Activated CD4-positive, alpha-beta T cell treated with anti-CD3 and anti-CD28 coated beads, Interleukin-2, amount 10 ng/mL, durations not matched to agents 24 days and 14 days (primary cell): ENCODE results near the gene SLC39A11. TPM values are rescaled to one million over a fixed set of nuclear protein-coding genes. Genes with fewer than 3 reads are reported as not detected.
"Not testable (repeated sequence)": the region's sequence is repeated elsewhere in the genome, so short reads cannot be mapped to it uniquely, and the experiment has no call there.

Source experiments
- DNase-seq: peaks from one replicate; pipeline ENCODE4 v3.0.0; 2022
- H3K27ac Mint-ChIP-seq: one replicate; pipeline ENCODE4 v1.8.0; 2022; ENCODE audit warnings: mild to moderate bottlenecking, mixed read lengths
- H3K27me3 Mint-ChIP-seq: one replicate; pipeline ENCODE4 v1.8.0; 2022; ENCODE audit warnings: mixed read lengths
- H3K36me3 Mint-ChIP-seq: one replicate; pipeline ENCODE4 v1.8.0; 2022; ENCODE audit warnings: low read depth, mild to moderate bottlenecking, mixed read lengths
- H3K4me1 Mint-ChIP-seq: one replicate; pipeline ENCODE4 v1.8.0; 2021; ENCODE audit warnings: mixed read lengths
- H3K4me3 Mint-ChIP-seq: one replicate; pipeline ENCODE4 v1.8.0; 2022; ENCODE audit warnings: mild to moderate bottlenecking, moderate library complexity, mixed read lengths
- H3K9me3 Mint-ChIP-seq: one replicate; pipeline ENCODE4 v1.8.0; 2021; ENCODE audit warnings: mixed read lengths
- intact Hi-C: fragments of 100-400 bp; cut with micrococcal nuclease; formaldehyde crosslinking; loops from one replicate; pipeline ENCODE4 v1.15.1; 2023
- total RNA-seq: library from RNA; stranded (reverse); gene quantifications from 2 replicates; pipeline ENCODE4 v1.2.3, GENCODE V29; 2022

The SLC39A11 gene
- total RNA-seq, 1 donor from 2014 or later: 24.6 TPM

GRCh38 chr17:73061161-73061560 is 31.3 kb downstream of the SLC39A11 start:
- Mint-ChIP-seq H3K36me3 (no peaks in the 10 kb centered on the region), H3K4me1 (peaks cover 2% of the 10 kb centered on the region), H3K27me3 (no peaks in the 10 kb centered on the region), H3K4me3 (no peak overlapping the region), H3K9me3 (no peaks in the 10 kb centered on the region), H3K27ac (no peak overlapping the region)
- intact Hi-C loops: no loop called here
- no peak for DNase-seq

- no peak overlapping the region for H3K4me3 Mint-ChIP-seq
- H3K27me3 Mint-ChIP-seq: no peaks in the 10 kb centered on the region
- no peaks in the 10 kb centered on the region for H3K9me3 Mint-ChIP-seq
- no peak for DNase-seq
- no peaks in the 10 kb centered on the region for H3K36me3 Mint-ChIP-seq
- no peak overlapping the region for H3K27ac Mint-ChIP-seq
- intact Hi-C loops: no loop called here
- H3K4me1 Mint-ChIP-seq: peaks cover 2% of the 10 kb centered on the region
These were observed 31.8 kb downstream of the SLC39A11 start for GRCh38 chr17:73060721-73061120.

- intact Hi-C loops, H3K4me1 Mint-ChIP-seq, H3K36me3 Mint-ChIP-seq, H3K4me3 Mint-ChIP-seq, DNase-seq, H3K27me3 Mint-ChIP-seq, H3K9me3 Mint-ChIP-seq, H3K27ac Mint-ChIP-seq: not testable (repeated sequence)
These were observed 32.8 kb downstream of the SLC39A11 start for GRCh38 chr17:73059713-73060112.

- no peak for DNase-seq
- Mint-ChIP-seq H3K27me3 (no peaks in the 10 kb centered on the region), H3K9me3 (no peaks in the 10 kb centered on the region), H3K36me3 (no peaks in the 10 kb centered on the region), H3K4me1 (peaks cover 2% of the 10 kb centered on the region), H3K27ac (no peak overlapping the region), H3K4me3 (no peak overlapping the region)
- intact Hi-C loops: no loop called here
These were observed 34.5 kb downstream of the SLC39A11 start for GRCh38 chr17:73058022-73058421.

GRCh38 chr17:73057196-73057595 is 35.3 kb downstream of the SLC39A11 start:
- peaks cover 2% of the 10 kb centered on the region for H3K4me1 Mint-ChIP-seq

GRCh38 chr17:73052923-73053322 is 39.6 kb downstream of the SLC39A11 start:
- DNase-seq: no peak
- H3K27ac Mint-ChIP-seq: no peak overlapping the region
- peaks cover 7% of the 10 kb centered on the region for H3K36me3 Mint-ChIP-seq
- H3K4me1 Mint-ChIP-seq: no peaks in the 10 kb centered on the region
- intact Hi-C loops: no loop called here
- H3K9me3 Mint-ChIP-seq: peaks cover 3% of the 10 kb centered on the region
- H3K4me3 Mint-ChIP-seq: no peak overlapping the region
- no peaks in the 10 kb centered on the region for H3K27me3 Mint-ChIP-seq

More at GRCh38 chr17:73057196-73057595, 35.3 kb downstream of the SLC39A11 start:
- Mint-ChIP-seq H3K27ac (no peak overlapping the region), H3K27me3 (no peaks in the 10 kb centered on the region), H3K36me3 (no peaks in the 10 kb centered on the region), H3K9me3 (no peaks in the 10 kb centered on the region), H3K4me3 (no peak overlapping the region)
- DNase-seq: no peak
- intact Hi-C loops: no loop called here

- H3K4me1 Mint-ChIP-seq: no peaks in the 10 kb centered on the region
- H3K27me3 Mint-ChIP-seq: no peaks in the 10 kb centered on the region
- peak overlapping the region; percentile 25 for H3K27ac Mint-ChIP-seq
- peaks cover 9% of the 10 kb centered on the region for H3K36me3 Mint-ChIP-seq
- H3K4me3 Mint-ChIP-seq: no peak overlapping the region
- peaks cover 3% of the 10 kb centered on the region for H3K9me3 Mint-ChIP-seq
- intact Hi-C loops: no loop called here
- DNase-seq: no peak
These were observed 41.7 kb downstream of the SLC39A11 start for GRCh38 chr17:73050797-73051196.

GRCh38 chr17:73048170-73048569 is 44.3 kb downstream of the SLC39A11 start:
- Mint-ChIP-seq H3K36me3 (peaks cover 10% of the 10 kb centered on the region), H3K9me3 (peaks cover 3% of the 10 kb centered on the region), H3K4me3 (no peak overlapping the region), H3K27ac (no peak overlapping the region), H3K4me1 (no peaks in the 10 kb centered on the region), H3K27me3 (no peaks in the 10 kb centered on the region)
- no peak for DNase-seq
- intact Hi-C loops: no loop called here

GRCh38 chr17:73045724-73046123 is 46.8 kb downstream of the SLC39A11 start:
- Mint-ChIP-seq H3K9me3 (peaks cover 2% of the 10 kb centered on the region), H3K4me3 (no peak overlapping the region), H3K27me3 (no peaks in the 10 kb centered on the region), H3K4me1 (no peaks in the 10 kb centered on the region), H3K36me3 (peaks cover 7% of the 10 kb centered on the region), H3K27ac (no peak overlapping the region)
- DNase-seq: no peak
- intact Hi-C loops: no loop called here

- peaks cover 3% of the 10 kb centered on the region for H3K36me3 Mint-ChIP-seq
- intact Hi-C loops: no loop called here
- H3K27ac Mint-ChIP-seq: no peak overlapping the region
- no peaks in the 10 kb centered on the region for H3K4me1 Mint-ChIP-seq
- DNase-seq: no peak
- no peak overlapping the region for H3K4me3 Mint-ChIP-seq
- no peaks in the 10 kb centered on the region for H3K27me3 Mint-ChIP-seq
- no peaks in the 10 kb centered on the region for H3K9me3 Mint-ChIP-seq
These were observed 48.6 kb downstream of the SLC39A11 start for GRCh38 chr17:73043686-73044581.

- Mint-ChIP-seq H3K27ac (no peak overlapping the region), H3K36me3 (peaks cover 3% of the 10 kb centered on the region), H3K27me3 (no peaks in the 10 kb centered on the region), H3K4me1 (no peaks in the 10 kb centered on the region), H3K4me3 (no peak overlapping the region), H3K9me3 (no peaks in the 10 kb centered on the region)
- intact Hi-C loops: no loop called here
- DNase-seq: no peak
These were observed 49.4 kb downstream of the SLC39A11 start for GRCh38 chr17:73042809-73043685.

GRCh38 chr17:73042225-73042624 is 50.3 kb downstream of the SLC39A11 start:
- DNase-seq: no peak
- Mint-ChIP-seq H3K9me3 (no peaks in the 10 kb centered on the region), H3K4me3 (no peak overlapping the region), H3K4me1 (no peaks in the 10 kb centered on the region), H3K27ac (no peak overlapping the region), H3K27me3 (no peaks in the 10 kb centered on the region), H3K36me3 (peaks cover 3% of the 10 kb centered on the region)
- intact Hi-C loops: no loop called here

- Mint-ChIP-seq H3K4me3 (no peak overlapping the region), H3K27ac (no peak overlapping the region), H3K4me1 (no peaks in the 10 kb centered on the region), H3K36me3 (no peaks in the 10 kb centered on the region), H3K9me3 (no peaks in the 10 kb centered on the region), H3K27me3 (no peaks in the 10 kb centered on the region)
- DNase-seq: no peak
- intact Hi-C loops: no loop called here
These were observed 53.2 kb downstream of the SLC39A11 start for GRCh38 chr17:73039282-73039681.

- Mint-ChIP-seq H3K36me3 (peaks cover 11% of the 10 kb centered on the region), H3K4me1 (no peaks in the 10 kb centered on the region), H3K27me3 (no peaks in the 10 kb centered on the region), H3K9me3 (no peaks in the 10 kb centered on the region), H3K4me3 (no peak overlapping the region), H3K27ac (no peak overlapping the region)
- DNase-seq: no peak
- intact Hi-C loops: no loop called here
These were observed 61.0 kb downstream of the SLC39A11 start for GRCh38 chr17:73031472-73031871.
